ENCODE measurements around the gene ZBTB8OS.

The ZBTB8OS gene

GRCh38 chr1:32622806-32623681 is 27.3 kb downstream of the ZBTB8OS start:
- Histone ChIP-seq H3K4me3 (no peak overlapping the region), H3K4me1 (no peaks in the 10 kb centered on the region), H3K9me3 (no peaks in the 10 kb centered on the region), H3K27ac (no peak overlapping the region), H3K27me3 (no peaks in the 10 kb centered on the region), H3K36me3 (peaks cover 8 to 36% (median 24%) of the 10 kb centered on the region in 3 donors)
- TF ChIP-seq CTCF (IDR thresholded peaks at IDR 0.05) = no peak
- no peak for DNase-seq
- intact Hi-C loops (cut with DNase I; ENCODE audit: low total_unique reads) = loop anchor here (10.0 kb wide), 1 partner anchor 98 kb away; no protein-coding TSS in a partner anchor

- Histone ChIP-seq H3K27me3 (no peaks in the 10 kb centered on the region), H3K36me3 (peaks cover 0 to 28% (median 16%) of the 10 kb centered on the region in 3 donors), H3K27ac (no peak overlapping the region), H3K4me3 (no peak overlapping the region), H3K4me1 (no peaks in the 10 kb centered on the region), H3K9me3 (no peaks in the 10 kb centered on the region)
- TF ChIP-seq CTCF (IDR thresholded peaks at IDR 0.05) = no peak
- no peak for DNase-seq
- intact Hi-C loops (cut with DNase I; ENCODE audit: low total_unique reads) = loop anchor here (10.0 kb wide), 1 partner anchor 97 kb away; no protein-coding TSS in a partner anchor
Observed at GRCh38 chr1:32622205-32622604, 28.1 kb downstream of the ZBTB8OS start.

- Histone ChIP-seq H3K27me3 (no peaks in the 10 kb centered on the region), H3K36me3 (peaks cover 0 to 17% (median 5%) of the 10 kb centered on the region in 3 donors), H3K27ac (no peak overlapping the region), H3K4me3 (no peak overlapping the region), H3K4me1 (no peaks in the 10 kb centered on the region), H3K9me3 (no peaks in the 10 kb centered on the region)
- TF ChIP-seq CTCF (IDR thresholded peaks at IDR 0.05) = no peak
- intact Hi-C loops (cut with DNase I; ENCODE audit: low total_unique reads) = loop anchor here (10.0 kb wide), 2 partner anchors 95 to 165 kb away; no protein-coding TSS in a partner anchor
- no peak for DNase-seq
Observed at GRCh38 chr1:32619701-32620485, 30.5 kb downstream of the ZBTB8OS start.

GRCh38 chr1:32618673-32619221 is 31.6 kb downstream of the ZBTB8OS start:
- no peaks in the 10 kb centered on the region for H3K4me1 ChIP-seq
- TF ChIP-seq CTCF (IDR thresholded peaks at IDR 0.05) = no peak
- no peak overlapping the region for H3K27ac ChIP-seq
- no peaks in the 10 kb centered on the region for H3K27me3 ChIP-seq
- no peak for DNase-seq
- no peak overlapping the region for H3K4me3 ChIP-seq
- no peaks in the 10 kb centered on the region for H3K9me3 ChIP-seq
- intact Hi-C loops (cut with DNase I; ENCODE audit: low total_unique reads) = loop anchor here (10.0 kb wide), 1 partner anchor 164 kb away; no protein-coding TSS in a partner anchor
- H3K36me3 ChIP-seq = peaks cover 0 to 12% (median 5%) of the 10 kb centered on the region in 3 donors

- Histone ChIP-seq H3K4me3 (no peak overlapping the region), H3K9me3 (no peaks in the 10 kb centered on the region), H3K4me1 (peaks cover 0 to 10% (median 0%) of the 10 kb centered on the region in 4 donors), H3K36me3 (no peaks in the 10 kb centered on the region), H3K27ac (no peak overlapping the region), H3K27me3 (no peaks in the 10 kb centered on the region)
- DNase-seq = no peak
- intact Hi-C loops (cut with DNase I; ENCODE audit: low total_unique reads) = loop anchor here (10.0 kb wide), 1 partner anchor 159 kb away; no protein-coding TSS in a partner anchor
- no peak for TF ChIP-seq CTCF (IDR thresholded peaks at IDR 0.05)
Observed at GRCh38 chr1:32613472-32613871, 36.9 kb downstream of the ZBTB8OS start.

Measured in tibial artery (tissue), 4 donors.